ENCODE data around the gene TNC.

TNC gene

GRCh38 chr9:115086886-115087285 is 31.1 kb downstream of the TNC start:
- Histone ChIP-seq H3K27me3 (no peaks in the 10 kb centered on the region), H3K4me3 (ENCODE audit: low read depth, low read length) (no peak overlapping the region), H3K4me1 (no peaks in the 10 kb centered on the region), H3K36me3 (no peaks in the 10 kb centered on the region), H3K9me3 (no peaks in the 10 kb centered on the region)
- no peak for TF ChIP-seq CTCF (IDR thresholded peaks at IDR 0.05; ENCODE audit: low read depth, low read length)
- DNase-seq = no peak

GRCh38 chr9:115086461-115086860 is 31.5 kb downstream of the TNC start:
- Histone ChIP-seq H3K4me1 (no peaks in the 10 kb centered on the region), H3K9me3 (no peaks in the 10 kb centered on the region), H3K36me3 (no peaks in the 10 kb centered on the region), H3K27me3 (no peaks in the 10 kb centered on the region), H3K4me3 (ENCODE audit: low read depth, low read length) (no peak overlapping the region)
- TF ChIP-seq CTCF (IDR thresholded peaks at IDR 0.05; ENCODE audit: low read depth, low read length) = no peak
- no peak for DNase-seq

- no peaks in the 10 kb centered on the region for H3K36me3 ChIP-seq
- no peaks in the 10 kb centered on the region for H3K4me1 ChIP-seq
- no peak for TF ChIP-seq CTCF (IDR thresholded peaks at IDR 0.05; ENCODE audit: low read depth, low read length)
Observed at GRCh38 chr9:115085773-115086377, 32.1 kb downstream of the TNC start.

GRCh38 chr9:115084709-115085108 is 33.2 kb downstream of the TNC start:
- Histone ChIP-seq H3K27me3 (no peaks in the 10 kb centered on the region), H3K4me1 (no peaks in the 10 kb centered on the region), H3K9me3 (no peaks in the 10 kb centered on the region), H3K36me3 (no peaks in the 10 kb centered on the region), H3K4me3 (ENCODE audit: low read depth, low read length) (no peak overlapping the region)
- DNase-seq = no peak
- TF ChIP-seq CTCF (IDR thresholded peaks at IDR 0.05; ENCODE audit: low read depth, low read length) = no peak

More at GRCh38 chr9:115085773-115086377, 32.1 kb downstream of the TNC start:
- no peaks in the 10 kb centered on the region for H3K9me3 ChIP-seq
- H3K27me3 ChIP-seq = no peaks in the 10 kb centered on the region
- DNase-seq = no peak
- H3K4me3 ChIP-seq (ENCODE audit: low read depth, low read length) = no peak overlapping the region

GRCh38 chr9:115084157-115084556 is 33.8 kb downstream of the TNC start:
- no peak for TF ChIP-seq CTCF (IDR thresholded peaks at IDR 0.05; ENCODE audit: low read depth, low read length)
- Histone ChIP-seq H3K9me3 (no peaks in the 10 kb centered on the region), H3K4me3 (ENCODE audit: low read depth, low read length) (no peak overlapping the region), H3K27me3 (no peaks in the 10 kb centered on the region), H3K4me1 (no peaks in the 10 kb centered on the region), H3K36me3 (no peaks in the 10 kb centered on the region)
- DNase-seq = no peak

- H3K27me3 ChIP-seq = no peaks in the 10 kb centered on the region
- no peaks in the 10 kb centered on the region for H3K9me3 ChIP-seq
- no peak overlapping the region for H3K4me3 ChIP-seq (ENCODE audit: low read depth, low read length)
- DNase-seq = no peak
- H3K4me1 ChIP-seq = no peaks in the 10 kb centered on the region
- no peak for TF ChIP-seq CTCF (IDR thresholded peaks at IDR 0.05; ENCODE audit: low read depth, low read length)
- H3K36me3 ChIP-seq = no peaks in the 10 kb centered on the region
Observed at GRCh38 chr9:115080242-115080641, 37.7 kb downstream of the TNC start.

Data from BE2C (cell line).